Cardiac muscle cell (in vitro differentiated cells and primary cell): Measurements from ENCODE around the gene KPNB1. TPM values are rescaled to one million over a fixed set of nuclear protein-coding genes. Genes with fewer than 3 reads are reported as not detected.

Source experiments
- DNase-seq, 2 donors: peaks; one replicate each; pipeline versions ENCODE4 v3.0.0 to v3.0.0-alpha.2; 2010 to 2017; ENCODE audit warnings: low read depth in 1 of 2, low spot score in 1 of 2
- H3K27ac ChIP-seq: fragments of 200-600 bp; sonication (generic); 2 replicates; pipeline ENCODE4 v1.5.1; 2016
- H3K27me3 ChIP-seq: fragments of 200-600 bp; sonication (generic); 2 replicates; pipeline ENCODE4 v1.6.0; 2016; ENCODE audit warnings: control low read depth
- H3K36me3 ChIP-seq: fragments of 200-600 bp; sonication (generic); 2 replicates; pipeline ENCODE4 v1.5.1; 2016; ENCODE audit warnings: control low read depth
- H3K4me1 ChIP-seq: fragments of 200-600 bp; sonication (generic); 2 replicates; pipeline ENCODE4 v1.8.1; 2017; ENCODE audit warnings: low read depth, mild to moderate bottlenecking, mixed run types
- H3K4me3 ChIP-seq: fragments of 200-600 bp; sonication (generic); 2 replicates; pipeline ENCODE4 v1.5.1; 2016; ENCODE audit warnings: mild to moderate bottlenecking
- H3K9me3 ChIP-seq: fragments of 200-600 bp; sonication (generic); 2 replicates; pipeline ENCODE4 v1.5.1; 2017; ENCODE audit warnings: low read depth, mild to moderate bottlenecking, control low read depth
- polyA plus RNA-seq: library from polyadenylated mRNA; unstranded; fragments of >200 nt; fragmentation: Nextera tagmentation; extraction: Ambion mirVana; gene quantifications from 2 replicates; pipeline ENCODE4 v1.2.1, GENCODE V29; 2016
- total RNA-seq: library from RNA; depleted of rRNA; stranded (reverse); fragments of >200 nt; gene quantifications from 2 replicates; pipeline ENCODE4 v1.2.3, GENCODE V29; 2016
- TF ChIP-seq, protein P1 (sequence below): IDR thresholded peaks from 2 replicates; pipeline ENCODE4 v1.5.1; 2012; ENCODE audit warnings: low read depth, mild to moderate bottlenecking, low read length

Gene KPNB1
- total and polyA plus RNA-seq, 2 experiments from 2014 or later = 125 to 218 TPM

DNA sequence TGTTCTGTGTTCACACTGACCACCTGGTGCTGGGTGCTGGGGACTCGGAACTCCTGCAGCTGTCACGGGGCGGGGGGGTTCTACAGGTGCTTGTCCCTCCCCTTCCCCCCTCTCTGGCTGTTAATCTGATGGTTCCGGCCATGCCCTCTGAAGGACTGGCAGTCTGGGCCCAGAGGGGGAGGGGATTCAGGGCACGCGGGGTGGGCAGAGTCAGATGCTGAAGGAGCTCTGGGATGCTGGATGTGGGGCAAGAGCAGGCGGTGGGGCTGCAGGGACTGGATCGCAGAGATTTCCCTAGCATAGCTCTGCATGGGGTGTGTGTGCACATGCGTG is 78.0 kb downstream of the KPNB1 start:
- no peaks in the 10 kb centered on the region for H3K36me3 ChIP-seq
- TF ChIP-seq, protein P1, sequence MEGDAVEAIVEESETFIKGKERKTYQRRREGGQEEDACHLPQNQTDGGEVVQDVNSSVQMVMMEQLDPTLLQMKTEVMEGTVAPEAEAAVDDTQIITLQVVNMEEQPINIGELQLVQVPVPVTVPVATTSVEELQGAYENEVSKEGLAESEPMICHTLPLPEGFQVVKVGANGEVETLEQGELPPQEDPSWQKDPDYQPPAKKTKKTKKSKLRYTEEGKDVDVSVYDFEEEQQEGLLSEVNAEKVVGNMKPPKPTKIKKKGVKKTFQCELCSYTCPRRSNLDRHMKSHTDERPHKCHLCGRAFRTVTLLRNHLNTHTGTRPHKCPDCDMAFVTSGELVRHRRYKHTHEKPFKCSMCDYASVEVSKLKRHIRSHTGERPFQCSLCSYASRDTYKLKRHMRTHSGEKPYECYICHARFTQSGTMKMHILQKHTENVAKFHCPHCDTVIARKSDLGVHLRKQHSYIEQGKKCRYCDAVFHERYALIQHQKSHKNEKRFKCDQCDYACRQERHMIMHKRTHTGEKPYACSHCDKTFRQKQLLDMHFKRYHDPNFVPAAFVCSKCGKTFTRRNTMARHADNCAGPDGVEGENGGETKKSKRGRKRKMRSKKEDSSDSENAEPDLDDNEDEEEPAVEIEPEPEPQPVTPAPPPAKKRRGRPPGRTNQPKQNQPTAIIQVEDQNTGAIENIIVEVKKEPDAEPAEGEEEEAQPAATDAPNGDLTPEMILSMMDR = no peak

DNA sequence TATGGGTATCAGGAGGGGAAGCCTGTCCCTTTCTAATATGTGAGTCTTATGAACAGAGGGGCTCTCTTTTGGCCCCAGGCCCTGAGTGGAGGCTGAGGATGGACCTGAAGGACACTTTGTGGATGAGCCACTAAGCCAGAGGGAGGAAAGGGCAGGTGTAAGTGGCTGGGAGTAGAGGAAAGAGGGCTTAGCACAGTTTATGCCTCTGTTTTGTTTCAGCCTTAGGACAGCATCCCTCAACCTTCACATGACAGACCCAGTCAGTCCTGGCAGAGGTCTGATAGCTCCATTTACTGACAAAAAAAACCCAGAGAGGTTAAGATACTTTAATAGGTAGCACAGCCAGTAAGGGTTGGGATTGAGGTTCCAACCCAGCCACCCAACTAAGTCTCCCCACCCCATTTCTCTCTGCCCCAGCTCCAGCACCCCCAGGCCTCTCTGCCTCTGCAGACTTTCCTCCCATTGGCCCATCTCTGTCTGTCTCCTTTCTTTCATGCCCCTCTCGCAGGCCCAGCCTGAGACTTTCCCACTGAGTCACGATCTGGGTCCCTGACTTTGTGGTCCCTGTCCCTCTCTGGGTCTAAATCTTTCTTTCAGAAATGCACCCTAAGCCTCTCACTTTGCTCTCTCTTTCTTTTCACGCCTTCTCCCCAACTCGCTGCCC is 78.6 kb downstream of the KPNB1 start:
- TF ChIP-seq, protein P1 = no peak

More for the DNA sequence above, 78.0 kb downstream of the KPNB1 start:
- H3K9me3 ChIP-seq = no peaks in the 10 kb centered on the region
- peaks cover 26% of the 10 kb centered on the region for H3K27me3 ChIP-seq
- no peaks in the 10 kb centered on the region for H3K4me1 ChIP-seq
- no peak overlapping the region for H3K27ac ChIP-seq
- H3K4me3 ChIP-seq = no peak overlapping the region
- no peak for DNase-seq

DNA sequence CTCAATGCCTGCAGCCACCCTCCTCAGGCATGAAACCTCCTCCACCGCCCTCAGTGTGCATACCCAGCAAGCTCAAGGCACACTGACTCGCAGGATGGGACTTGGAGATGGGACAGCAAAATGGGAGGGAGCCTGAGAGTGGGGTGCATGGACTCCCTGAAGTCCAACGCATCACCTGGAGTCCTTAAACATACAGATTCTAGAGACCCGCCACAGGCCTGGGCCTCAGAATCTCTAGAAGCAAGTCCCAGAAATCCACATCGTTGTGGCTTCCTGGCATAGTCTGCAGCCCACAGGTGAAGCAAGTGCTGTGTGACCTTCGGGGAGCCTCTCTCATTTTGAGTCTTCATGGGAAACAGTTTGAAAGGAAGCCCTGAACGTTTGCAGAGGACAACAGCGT is 79.8 kb downstream of the KPNB1 start:
- Histone ChIP-seq H3K36me3 (no peaks in the 10 kb centered on the region), H3K4me3 (no peak overlapping the region), H3K9me3 (no peaks in the 10 kb centered on the region), H3K27me3 (peaks cover 44% of the 10 kb centered on the region), H3K27ac (no peak overlapping the region), H3K4me1 (no peaks in the 10 kb centered on the region)
- TF ChIP-seq, protein P1 = no peak
- DNase-seq = no peak

More for the DNA sequence above, 78.6 kb downstream of the KPNB1 start:
- Histone ChIP-seq H3K4me1 (no peaks in the 10 kb centered on the region), H3K9me3 (no peaks in the 10 kb centered on the region), H3K27ac (no peak overlapping the region), H3K4me3 (no peak overlapping the region), H3K27me3 (peaks cover 32% of the 10 kb centered on the region), H3K36me3 (no peaks in the 10 kb centered on the region)
- no peak for DNase-seq

DNA sequence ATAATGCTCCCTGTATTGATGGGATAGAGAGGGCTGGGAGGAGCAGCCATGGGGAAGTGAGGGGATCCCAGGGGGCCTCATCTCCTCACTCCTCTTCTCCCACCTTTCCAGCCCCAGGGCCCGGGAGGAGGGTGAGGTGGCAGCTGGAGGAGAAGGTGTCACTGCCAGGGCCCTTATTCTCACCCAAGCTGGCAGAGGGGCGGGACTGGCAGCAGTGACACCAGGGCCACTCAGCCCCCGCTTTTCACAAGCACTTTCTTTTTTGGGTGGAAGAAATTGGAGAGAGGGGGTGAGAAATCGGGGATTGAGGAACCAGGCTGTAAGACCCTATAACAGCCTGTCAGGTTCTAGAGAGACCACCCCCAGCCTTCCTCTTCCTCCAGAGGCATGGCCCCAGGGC is 81.0 kb downstream of the KPNB1 start:
- no peak for DNase-seq
- TF ChIP-seq, protein P1 = no peak
- H3K27ac ChIP-seq = no peak overlapping the region
- no peaks in the 10 kb centered on the region for H3K4me1 ChIP-seq
- no peaks in the 10 kb centered on the region for H3K9me3 ChIP-seq
- peaks cover 56% of the 10 kb centered on the region for H3K27me3 ChIP-seq
- no peak overlapping the region for H3K4me3 ChIP-seq
- H3K36me3 ChIP-seq = no peaks in the 10 kb centered on the region

DNA sequence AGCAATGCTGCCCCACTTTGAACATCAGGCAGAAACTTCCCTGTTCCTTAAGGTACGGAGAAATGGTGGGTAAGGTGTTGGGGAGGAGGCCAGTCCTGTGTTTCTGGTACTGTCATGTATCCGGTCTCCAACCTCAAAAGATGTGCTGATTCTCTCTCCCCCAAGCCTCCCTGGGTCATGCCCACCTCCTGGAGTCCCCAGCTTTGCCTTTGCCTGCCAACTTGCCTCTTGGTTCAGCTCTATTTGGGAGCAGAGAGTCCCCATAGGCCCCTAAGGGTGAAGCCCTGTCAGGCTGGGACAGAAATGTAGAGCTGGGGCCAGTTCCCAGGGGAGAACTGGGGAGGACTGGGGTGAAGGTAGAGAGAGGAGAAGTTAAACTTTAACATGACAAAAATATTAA is 81.7 kb downstream of the KPNB1 start:
- Histone ChIP-seq H3K36me3 (no peaks in the 10 kb centered on the region), H3K4me3 (no peak overlapping the region), H3K4me1 (no peaks in the 10 kb centered on the region), H3K27me3 (peaks cover 63% of the 10 kb centered on the region), H3K9me3 (no peaks in the 10 kb centered on the region), H3K27ac (no peak overlapping the region)
- TF ChIP-seq, protein P1 = no peak
- DNase-seq = no peak
